ENCODE results near the gene CDH4. TPM values are rescaled to one million over a fixed set of nuclear protein-coding genes. Genes with fewer than 3 reads are reported as not detected.

The CDH4 gene
- total RNA-seq, 1 donor from 2014 or later = 2.9 TPM

- H3K9me3 ChIP-seq (ENCODE audit: low read depth) = no peaks in the 10 kb centered on the region
- H3K9ac ChIP-seq = no peak overlapping the region
- H2AFZ ChIP-seq (replicated peaks) = no peak overlapping the region
- Mint-ChIP-seq H3K36me3 (peaks cover 3% of the 10 kb centered on the region), H3K9me3 (peaks cover 5% of the 10 kb centered on the region), H3K4me1 (peaks cover 4% of the 10 kb centered on the region), H3K27ac (no peak overlapping the region), H3K27me3 (ENCODE audit: insufficient read depth, low read depth) (peaks cover 7% of the 10 kb centered on the region), H3K4me3 (no peak overlapping the region)
- no peaks in the 10 kb centered on the region for H4K20me1 ChIP-seq (ENCODE audit: low read depth)
- H3F3A ChIP-seq (ENCODE audit: low read depth) = no peaks in the 10 kb centered on the region
- TF ChIP-seq, protein P1, sequence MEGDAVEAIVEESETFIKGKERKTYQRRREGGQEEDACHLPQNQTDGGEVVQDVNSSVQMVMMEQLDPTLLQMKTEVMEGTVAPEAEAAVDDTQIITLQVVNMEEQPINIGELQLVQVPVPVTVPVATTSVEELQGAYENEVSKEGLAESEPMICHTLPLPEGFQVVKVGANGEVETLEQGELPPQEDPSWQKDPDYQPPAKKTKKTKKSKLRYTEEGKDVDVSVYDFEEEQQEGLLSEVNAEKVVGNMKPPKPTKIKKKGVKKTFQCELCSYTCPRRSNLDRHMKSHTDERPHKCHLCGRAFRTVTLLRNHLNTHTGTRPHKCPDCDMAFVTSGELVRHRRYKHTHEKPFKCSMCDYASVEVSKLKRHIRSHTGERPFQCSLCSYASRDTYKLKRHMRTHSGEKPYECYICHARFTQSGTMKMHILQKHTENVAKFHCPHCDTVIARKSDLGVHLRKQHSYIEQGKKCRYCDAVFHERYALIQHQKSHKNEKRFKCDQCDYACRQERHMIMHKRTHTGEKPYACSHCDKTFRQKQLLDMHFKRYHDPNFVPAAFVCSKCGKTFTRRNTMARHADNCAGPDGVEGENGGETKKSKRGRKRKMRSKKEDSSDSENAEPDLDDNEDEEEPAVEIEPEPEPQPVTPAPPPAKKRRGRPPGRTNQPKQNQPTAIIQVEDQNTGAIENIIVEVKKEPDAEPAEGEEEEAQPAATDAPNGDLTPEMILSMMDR (IDR thresholded peaks at IDR 0.05) = no peak
- no peak for TF ChIP-seq EZH2 (IDR thresholded peaks at IDR 0.05)
- TF ChIP-seq EZH2phosphoT487 (IDR thresholded peaks at IDR 0.05) = no peak
- DNase-seq (ENCODE audit: low spot score) = no peak
- H3K4me3 ChIP-seq = no peak overlapping the region
- no peak overlapping the region for H3K27ac ChIP-seq
- peaks cover 7% of the 10 kb centered on the region for H3K27me3 ChIP-seq
- H3K79me2 ChIP-seq (ENCODE audit: low read depth) = no peaks in the 10 kb centered on the region
- no peak overlapping the region for H3K4me2 ChIP-seq
- no peaks in the 10 kb centered on the region for H3K36me3 ChIP-seq
- H3K4me1 ChIP-seq = no peaks in the 10 kb centered on the region
These were observed 369.8 kb downstream of the CDH4 start for GRCh38 chr20:61621852-61622251.

DNA sequence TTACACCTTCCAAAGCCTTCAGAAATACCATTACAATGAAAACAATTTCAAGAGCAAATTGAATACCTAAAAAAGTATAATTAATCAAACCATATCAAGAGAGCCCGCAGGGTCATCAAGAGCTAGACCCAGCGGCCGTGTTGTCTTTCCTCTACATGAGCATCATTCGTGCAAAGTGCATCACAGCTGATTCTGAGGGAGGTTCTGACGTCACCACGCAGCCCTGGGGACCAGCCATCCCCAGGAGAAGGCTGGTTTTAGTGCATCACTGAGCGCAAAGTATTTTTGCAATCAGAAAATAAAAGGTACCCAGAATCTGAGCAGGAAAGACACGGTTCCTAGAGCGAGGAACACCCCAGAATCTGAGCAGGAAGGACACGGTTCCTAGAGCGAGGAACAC lies 371.4 kb downstream of the CDH4 start:
- Histone ChIP-seq H3K9ac (no peak overlapping the region), H3F3A (ENCODE audit: low read depth) (no peaks in the 10 kb centered on the region), H2AFZ (replicated peaks) (no peak overlapping the region), H3K36me3 (no peaks in the 10 kb centered on the region), H3K4me2 (no peak overlapping the region), H3K4me1 (no peaks in the 10 kb centered on the region), H4K20me1 (ENCODE audit: low read depth) (no peaks in the 10 kb centered on the region), H3K79me2 (ENCODE audit: low read depth) (no peaks in the 10 kb centered on the region), H3K4me3 (no peak overlapping the region), H3K9me3 (ENCODE audit: low read depth) (no peaks in the 10 kb centered on the region), H3K27me3 (peaks cover 7% of the 10 kb centered on the region), H3K27ac (no peak overlapping the region)
- TF ChIP-seq, protein P1 (IDR thresholded peaks at IDR 0.05) = no peak
- TF ChIP-seq EZH2 (IDR thresholded peaks at IDR 0.05) (no peak), EZH2phosphoT487 (IDR thresholded peaks at IDR 0.05) (no peak)
- H3K27me3 Mint-ChIP-seq (ENCODE audit: insufficient read depth, low read depth) = peaks cover 4% of the 10 kb centered on the region
- no peaks in the 10 kb centered on the region for H3K9me3 Mint-ChIP-seq
- no peaks in the 10 kb centered on the region for H3K36me3 Mint-ChIP-seq
- H3K4me1 Mint-ChIP-seq = peaks cover 12% of the 10 kb centered on the region
- DNase-seq (ENCODE audit: low spot score) = no peak
- H3K27ac Mint-ChIP-seq = no peak overlapping the region
- H3K4me3 Mint-ChIP-seq = no peak overlapping the region

DNA sequence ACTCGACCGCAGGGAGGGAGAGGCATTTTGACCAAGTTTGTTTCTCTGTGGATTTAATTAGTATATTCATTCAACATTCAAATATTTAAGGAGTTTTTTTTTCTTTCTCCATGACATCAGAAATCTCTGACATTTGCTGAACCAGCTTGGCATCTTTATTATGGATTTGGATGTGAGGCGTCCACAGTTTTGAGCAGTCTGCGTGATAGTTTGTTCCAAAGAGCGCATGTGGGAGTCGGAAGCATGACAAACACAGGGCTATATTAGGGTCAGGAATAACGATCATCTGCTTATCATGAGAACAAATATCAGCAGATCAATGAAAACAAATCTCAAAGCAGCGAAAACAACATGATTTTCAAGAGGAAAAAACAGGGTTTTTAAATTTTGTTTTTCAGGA lies 373.2 kb downstream of the CDH4 start:
- H3K9ac ChIP-seq = no peak overlapping the region
- Mint-ChIP-seq H3K36me3 (no peaks in the 10 kb centered on the region), H3K27me3 (ENCODE audit: insufficient read depth, low read depth) (peaks cover 4% of the 10 kb centered on the region), H3K27ac (no peak overlapping the region), H3K4me1 (peaks cover 22% of the 10 kb centered on the region), H3K4me3 (no peak overlapping the region), H3K9me3 (no peaks in the 10 kb centered on the region)
- no peak for DNase-seq (ENCODE audit: low spot score)
- H3K4me2 ChIP-seq = no peak overlapping the region
- no peaks in the 10 kb centered on the region for H3K79me2 ChIP-seq (ENCODE audit: low read depth)
- no peak overlapping the region for H2AFZ ChIP-seq (replicated peaks)
- peaks cover 9% of the 10 kb centered on the region for H3K4me1 ChIP-seq
- TF ChIP-seq, protein P1 (IDR thresholded peaks at IDR 0.05) = no peak
- no peak for TF ChIP-seq EZH2phosphoT487 (IDR thresholded peaks at IDR 0.05)
- no peak for TF ChIP-seq EZH2 (IDR thresholded peaks at IDR 0.05)
- H3K27ac ChIP-seq = no peak overlapping the region
- H3K4me3 ChIP-seq = no peak overlapping the region
- no peaks in the 10 kb centered on the region for H4K20me1 ChIP-seq (ENCODE audit: low read depth)
- H3K9me3 ChIP-seq (ENCODE audit: low read depth) = no peaks in the 10 kb centered on the region
- H3K27me3 ChIP-seq = peaks cover 7% of the 10 kb centered on the region
- no peaks in the 10 kb centered on the region for H3K36me3 ChIP-seq
- H3F3A ChIP-seq (ENCODE audit: low read depth) = no peaks in the 10 kb centered on the region

Measured in neural progenitor cell (in vitro differentiated cells).